GM18870 (cell line): ENCODE measurements around the gene E2F1.

Experiments
- ATAC-seq: cut with Tn5 transposase; IDR thresholded peaks from one replicate; pipeline ENCODE4 v1.9.1; 2021; ENCODE audit warnings: moderate library complexity; ENCODE audit not compliant: unreplicated experiment

Gene E2F1

GRCh38 chr20:33687993-33688937, 2.1 kb upstream of the E2F1 start:
- no peak for ATAC-seq

- no peak for ATAC-seq
Measured at GRCh38 chr20:33687370-33687915, 1.3 kb upstream of the E2F1 start.

- ATAC-seq: no peak
Measured at GRCh38 chr20:33686984-33687366, 790 bp upstream of the E2F1 start.

GRCh38 chr20:33685328-33686099, 671 bp downstream of the E2F1 start:
- no peak for ATAC-seq

GRCh38 chr20:33684533-33685327, 1.5 kb downstream of the E2F1 start:
- no peak for ATAC-seq

GRCh38 chr20:33681728-33682353, 4.3 kb downstream of the E2F1 start:
- ATAC-seq: no peak

GRCh38 chr20:33681288-33681687, 4.9 kb downstream of the E2F1 start:
- ATAC-seq: no peak

GRCh38 chr20:33680686-33681085, 5.5 kb downstream of the E2F1 start:
- no peak for ATAC-seq

- no peak for ATAC-seq
Measured at GRCh38 chr20:33679758-33680485, 6.3 kb downstream of the E2F1 start.

- ATAC-seq: no peak
Measured at GRCh38 chr20:33677991-33678702, 8.0 kb downstream of the E2F1 start.

- no peak for ATAC-seq
Measured at GRCh38 chr20:33676652-33677645, 9.2 kb downstream of the E2F1 start.

- ATAC-seq: no peak
Measured at GRCh38 chr20:33676121-33676520, 10.1 kb downstream of the E2F1 start.

GRCh38 chr20:33675136-33675959, 10.8 kb downstream of the E2F1 start:
- no peak for ATAC-seq

GRCh38 chr20:33674294-33675135, 11.7 kb downstream of the E2F1 start, which contains the start of gene NECAB3:
NECAB3 (minus strand) TSS chr20:33674428; CDS start chr20:33674352, 76 bp downstream.
- ATAC-seq: no peak

- ATAC-seq: no peak
Measured at GRCh38 chr20:33673410-33674293, 12.5 kb downstream of the E2F1 start.
